DOHH2 (cell line): ENCODE data around the gene NETO2.
"Not testable (repeated sequence)": the region's sequence is repeated elsewhere in the genome, so short reads cannot be mapped to it uniquely, and the experiment has no call there.

ENCODE experiments used
- H3F3A ChIP-seq: fragments of 200-600 bp; sonication (generic), shearing (Covaris generic); 2 replicates; pipeline ENCODE4 v1.6.0; 2016; ENCODE audit warnings: antibody characterized with exemption, mild to moderate bottlenecking; ENCODE audit not compliant: control insufficient read depth, insufficient read depth
- H3K27ac ChIP-seq: fragments of 200-600 bp; sonication (generic); 2 replicates; pipeline ENCODE4 v1.5.1; 2014; ENCODE audit warnings: low read depth, mild to moderate bottlenecking, low read length, moderate library complexity
- H3K27me3 ChIP-seq: fragments of 200-600 bp; sonication (generic); 2 replicates; pipeline ENCODE4 v1.6.1; 2014; ENCODE audit warnings: mild to moderate bottlenecking, low read length, mixed read lengths; ENCODE audit not compliant: control insufficient read depth
- H3K36me3 ChIP-seq: fragments of 200-600 bp; sonication (generic); 2 replicates; pipeline ENCODE4 v1.6.1; 2014; ENCODE audit warnings: mild to moderate bottlenecking, low read length, moderate library complexity, mixed read lengths; ENCODE audit not compliant: control insufficient read depth
- H3K4me1 ChIP-seq: fragments of 200-600 bp; sonication (generic); 2 replicates; pipeline ENCODE4 v1.6.1; 2014; ENCODE audit warnings: mild to moderate bottlenecking, low read length, mixed read lengths; ENCODE audit not compliant: control insufficient read depth
- H3K4me2 ChIP-seq: fragments of 200-600 bp; sonication (generic); 2 replicates; pipeline ENCODE4 v1.6.0; 2014; ENCODE audit warnings: mild to moderate bottlenecking, low read length, moderate library complexity
- H3K4me3 ChIP-seq: fragments of 200-600 bp; sonication (generic); 2 replicates; pipeline ENCODE4 v1.5.1; 2014; ENCODE audit warnings: mild to moderate bottlenecking, low read length, mixed read lengths
- H3K79me2 ChIP-seq: fragments of 200-600 bp; sonication (generic); 2 replicates; pipeline ENCODE4 v1.6.1; 2014; ENCODE audit warnings: mild to moderate bottlenecking, low read length, mixed read lengths; ENCODE audit not compliant: control insufficient read depth
- H3K9me2 ChIP-seq: fragments of 200-600 bp; sonication (generic); replicated peaks from 2 replicates; pipeline ENCODE4 v1.6.1; 2014; ENCODE audit warnings: mild to moderate bottlenecking, low read length, mixed read lengths; ENCODE audit not compliant: control insufficient read depth
- H3K9me3 ChIP-seq: fragments of 200-600 bp; sonication (generic); 2 replicates; pipeline ENCODE4 v1.6.1; 2014; ENCODE audit warnings: antibody characterized with exemption, low read length, mixed read lengths; ENCODE audit not compliant: control insufficient read depth, insufficient read depth
- H4K20me1 ChIP-seq: fragments of 200-600 bp; sonication (generic); 2 replicates; pipeline ENCODE4 v1.6.0; 2014; ENCODE audit warnings: low read depth, mild to moderate bottlenecking, antibody characterized with exemption, low read length, moderate library complexity; ENCODE audit not compliant: control insufficient read depth, insufficient read depth
- CTCF ChIP-seq: fragments of 200-600 bp; sonication (generic); IDR thresholded peaks from one replicate; pipeline ENCODE4 v1.5.1; 2014; ENCODE audit warnings: antibody characterized with exemption, mild to moderate bottlenecking, low read depth, low read length; ENCODE audit not compliant: poor library complexity, severe bottlenecking
- EZH2phosphoT487 ChIP-seq: fragments of 200-600 bp; sonication (generic); IDR thresholded peaks from 2 replicates; pipeline ENCODE4 v1.6.1; 2017; ENCODE audit warnings: borderline replicate concordance, mild to moderate bottlenecking, antibody characterized with exemption, low read length, moderate library complexity, mixed read lengths

The NETO2 gene

GRCh38 chr16:47160422-47160821, 16.7 kb upstream of the NETO2 start:
- no peaks in the 10 kb centered on the region for H3K9me2 ChIP-seq
- no peaks in the 10 kb centered on the region for H3K9me3 ChIP-seq
- no peaks in the 10 kb centered on the region for H4K20me1 ChIP-seq
- H3K4me3 ChIP-seq, result no peak overlapping the region
- no peaks in the 10 kb centered on the region for H3K27me3 ChIP-seq
- H3K27ac ChIP-seq, result no peak overlapping the region
- H3K36me3 ChIP-seq, result no peaks in the 10 kb centered on the region
- H3F3A ChIP-seq, result no peaks in the 10 kb centered on the region
- no peak overlapping the region for H3K4me2 ChIP-seq
- TF ChIP-seq EZH2phosphoT487 (no peak), CTCF (no peak)
- H3K4me1 ChIP-seq, result no peaks in the 10 kb centered on the region
- no peaks in the 10 kb centered on the region for H3K79me2 ChIP-seq

GRCh38 chr16:47158992-47159391, 15.2 kb upstream of the NETO2 start:
- H3K27ac ChIP-seq, result no peak overlapping the region
- H3K36me3 ChIP-seq, result peaks cover under 1% of the 10 kb centered on the region; the same call in 1 of the 2 replicates
- H3K4me3 ChIP-seq, result no peak overlapping the region
- TF ChIP-seq EZH2phosphoT487 (no peak), CTCF (no peak)
- no peak overlapping the region for H3K4me2 ChIP-seq
- H3K9me2 ChIP-seq, result no peaks in the 10 kb centered on the region
- H3K27me3 ChIP-seq, result no peaks in the 10 kb centered on the region
- H3K4me1 ChIP-seq, result no peaks in the 10 kb centered on the region
- H3K9me3 ChIP-seq, result no peaks in the 10 kb centered on the region
- H4K20me1 ChIP-seq, result no peaks in the 10 kb centered on the region
- H3K79me2 ChIP-seq, result no peaks in the 10 kb centered on the region
- H3F3A ChIP-seq, result no peaks in the 10 kb centered on the region

GRCh38 chr16:47156680-47157215, 13.0 kb upstream of the NETO2 start:
- H3F3A ChIP-seq, result no peaks in the 10 kb centered on the region
- no peak for TF ChIP-seq EZH2phosphoT487
- TF ChIP-seq CTCF, result no peak
- H3K9me3 ChIP-seq, result no peaks in the 10 kb centered on the region
- no peaks in the 10 kb centered on the region for H4K20me1 ChIP-seq
- no peaks in the 10 kb centered on the region for H3K79me2 ChIP-seq
- H3K9me2 ChIP-seq, result no peaks in the 10 kb centered on the region
- H3K27ac ChIP-seq, result no peak overlapping the region
- H3K36me3 ChIP-seq, result peaks cover 11% of the 10 kb centered on the region
- no peaks in the 10 kb centered on the region for H3K27me3 ChIP-seq
- no peak overlapping the region for H3K4me2 ChIP-seq
- H3K4me3 ChIP-seq, result no peak overlapping the region
- H3K4me1 ChIP-seq, result no peaks in the 10 kb centered on the region

- H3K4me3 ChIP-seq, H3K4me1 ChIP-seq, H3K9me2 ChIP-seq, H3F3A ChIP-seq, H4K20me1 ChIP-seq, H3K79me2 ChIP-seq, H3K9me3 ChIP-seq, H3K4me2 ChIP-seq, H3K27ac ChIP-seq, H3K27me3 ChIP-seq: not testable (repeated sequence)
- H3K36me3 ChIP-seq, result peaks cover 11% of the 10 kb centered on the region
Measured at GRCh38 chr16:47152501-47152900, 8.8 kb upstream of the NETO2 start.
